Breast epithelium (tissue), 4 donors: Measurements from ENCODE around the gene HIPK2. TPM values are rescaled to one million over a fixed set of nuclear protein-coding genes. Genes with fewer than 3 reads are reported as not detected.
A peak's percentile ranks its signal among the peaks of the same experiment; 100 is the strongest.

Source experiments
- DNase-seq, 2 donors: peaks; one replicate each; pipeline ENCODE4 v3.0.0-alpha.2; 2019; ENCODE audit warnings: low spot score in 2 of 2
- H3K27ac ChIP-seq, 2 donors: fragments of 200-600 bp; sonication (generic) in 1 of 2; one replicate each; pipeline ENCODE4 v1.5.1; 2016 to 2019; ENCODE audit warnings: mild to moderate bottlenecking in 1 of 2
- H3K27me3 ChIP-seq, 2 donors: fragments of 200-600 bp; sonication (generic) in 1 of 2; one replicate each; pipeline versions ENCODE4 v1.5.1 to v1.6.0; 2017 to 2019; ENCODE audit warnings: control low read depth in 1 of 2, mild to moderate bottlenecking in 1 of 2
- H3K36me3 ChIP-seq: fragments of 200-600 bp; one replicate; pipeline ENCODE4 v1.5.1; 2019
- H3K4me1 ChIP-seq, 2 donors: fragments of 200-600 bp; sonication (generic); one replicate each; pipeline ENCODE4 v1.5.1; 2016 to 2019; ENCODE audit warnings: control low read depth in 1 of 2
- H3K4me3 ChIP-seq, 3 donors: fragments of 200-600 bp; sonication (generic); 1 replicate in 2 of 3; 2 replicates in 1 of 3; pipeline ENCODE4 v1.5.1; 2016 to 2019; ENCODE audit warnings: mild to moderate bottlenecking in 3 of 3, moderate library complexity in 2 of 3
- H3K9me3 ChIP-seq, 2 donors: fragments of 200-600 bp; sonication (generic) in 1 of 2; one replicate each; pipeline ENCODE4 v1.5.1; 2016 to 2019; ENCODE audit warnings: control low read depth in 1 of 2
- POLR2A ChIP-seq: fragments of 450-650 bp; IDR thresholded peaks from one replicate; pipeline ENCODE4 v1.6.1; 2016; ENCODE audit warnings: antibody characterized with exemption, mild to moderate bottlenecking, moderate library complexity
- POLR2AphosphoS5 ChIP-seq, 3 donors: sonication (generic); formaldehyde crosslinking; IDR thresholded peaks; one replicate each; pipeline ENCODE4 v1.6.1; 2017; ENCODE audit warnings: antibody characterized with exemption in 3 of 3
- intact Hi-C: fragments of 100-400 bp; cut with DNase I; formaldehyde crosslinking; loops from one replicate; pipeline ENCODE4 v1.15.1; 2023; ENCODE audit warnings: low total_unique reads
- total RNA-seq, 3 donors: library from RNA; depleted of rRNA; stranded (reverse); fragments of >200 nt; gene quantifications; one replicate each; pipeline ENCODE4 v1.1.0, GENCODE V29; 2016
- TF ChIP-seq, protein P1 (sequence below), 3 donors: fragments of 450-650 bp; IDR thresholded peaks; one replicate each; pipeline ENCODE4 v1.5.1; 2016 to 2017; ENCODE audit warnings: antibody characterized with exemption in 3 of 3, mild to moderate bottlenecking in 3 of 3, moderate library complexity in 3 of 3

Gene HIPK2
- total RNA-seq, 3 donors from 2014 or later = 26.4 to 31.8 (median 31.1) TPM

DNA sequence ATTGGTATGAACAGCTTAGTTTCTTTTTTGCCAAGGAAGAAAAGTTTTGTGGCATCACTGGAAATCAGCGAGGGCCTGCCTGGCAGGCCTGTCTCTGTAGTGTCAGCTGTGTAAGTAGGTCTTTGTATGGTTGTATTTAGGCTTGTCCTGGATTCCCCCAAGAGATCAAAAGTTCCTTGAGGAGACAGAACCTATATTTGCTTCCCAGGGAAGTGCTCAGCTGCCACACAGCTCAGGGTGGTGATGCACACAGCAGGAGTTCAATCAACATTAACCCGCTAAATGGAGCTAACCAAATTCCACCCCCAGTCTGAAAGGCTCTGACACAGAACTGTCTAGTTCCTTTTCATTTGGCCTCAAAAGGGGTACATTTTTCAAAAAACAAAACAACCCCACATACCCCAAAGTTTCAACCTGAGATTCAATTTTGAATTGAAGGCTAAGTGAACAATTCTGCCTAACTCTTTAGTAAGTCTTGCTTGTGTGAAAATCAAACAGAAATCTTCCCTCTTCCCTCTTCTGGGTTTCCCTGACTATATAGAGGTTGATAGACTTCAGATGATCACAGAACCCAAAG, 129.9 kb downstream of the HIPK2 start:
- Histone ChIP-seq H3K27me3 (no peaks in the 10 kb centered on the region), H3K4me3 (no peak overlapping the region), H3K4me1 (no peaks in the 10 kb centered on the region), H3K36me3 (no peaks in the 10 kb centered on the region), H3K9me3 (no peaks in the 10 kb centered on the region), H3K27ac (peak overlapping the region in 1 of 2 donors; percentile 78)
- TF ChIP-seq, protein P1, sequence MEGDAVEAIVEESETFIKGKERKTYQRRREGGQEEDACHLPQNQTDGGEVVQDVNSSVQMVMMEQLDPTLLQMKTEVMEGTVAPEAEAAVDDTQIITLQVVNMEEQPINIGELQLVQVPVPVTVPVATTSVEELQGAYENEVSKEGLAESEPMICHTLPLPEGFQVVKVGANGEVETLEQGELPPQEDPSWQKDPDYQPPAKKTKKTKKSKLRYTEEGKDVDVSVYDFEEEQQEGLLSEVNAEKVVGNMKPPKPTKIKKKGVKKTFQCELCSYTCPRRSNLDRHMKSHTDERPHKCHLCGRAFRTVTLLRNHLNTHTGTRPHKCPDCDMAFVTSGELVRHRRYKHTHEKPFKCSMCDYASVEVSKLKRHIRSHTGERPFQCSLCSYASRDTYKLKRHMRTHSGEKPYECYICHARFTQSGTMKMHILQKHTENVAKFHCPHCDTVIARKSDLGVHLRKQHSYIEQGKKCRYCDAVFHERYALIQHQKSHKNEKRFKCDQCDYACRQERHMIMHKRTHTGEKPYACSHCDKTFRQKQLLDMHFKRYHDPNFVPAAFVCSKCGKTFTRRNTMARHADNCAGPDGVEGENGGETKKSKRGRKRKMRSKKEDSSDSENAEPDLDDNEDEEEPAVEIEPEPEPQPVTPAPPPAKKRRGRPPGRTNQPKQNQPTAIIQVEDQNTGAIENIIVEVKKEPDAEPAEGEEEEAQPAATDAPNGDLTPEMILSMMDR (IDR thresholded peaks at IDR 0.05) = no peak
- no peak for TF ChIP-seq POLR2A
- no peak for TF ChIP-seq POLR2AphosphoS5 (IDR thresholded peaks at IDR 0.05)
- intact Hi-C loops = no loop called here
- DNase-seq = no peak

DNA sequence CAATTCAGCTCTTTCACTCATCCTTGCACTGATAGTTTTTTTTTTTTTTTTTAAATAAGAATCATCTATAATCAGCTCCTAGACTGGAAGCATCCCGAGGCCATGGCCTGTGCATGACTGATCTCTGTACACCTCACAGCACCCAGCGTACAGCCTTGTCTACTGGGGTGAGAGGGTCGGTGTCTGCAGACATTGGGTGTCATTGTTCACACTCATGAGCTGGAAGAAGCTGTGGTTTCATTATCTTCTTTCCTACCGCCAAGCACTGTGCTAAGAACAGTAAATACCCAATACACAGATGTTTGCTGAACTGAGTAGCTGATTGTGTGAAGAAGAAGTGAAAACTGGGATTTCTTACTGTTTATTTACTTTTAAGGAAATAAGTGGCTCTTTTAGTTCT, 130.7 kb downstream of the HIPK2 start:
- Histone ChIP-seq H3K27me3 (no peaks in the 10 kb centered on the region), H3K27ac (no peak overlapping the region), H3K9me3 (no peaks in the 10 kb centered on the region), H3K4me1 (no peaks in the 10 kb centered on the region), H3K36me3 (no peaks in the 10 kb centered on the region), H3K4me3 (no peak overlapping the region)
- intact Hi-C loops = no loop called here
- TF ChIP-seq, protein P1 (IDR thresholded peaks at IDR 0.05) = no peak
- TF ChIP-seq POLR2A (no peak), POLR2AphosphoS5 (IDR thresholded peaks at IDR 0.05) (no peak)
- no peak for DNase-seq

DNA sequence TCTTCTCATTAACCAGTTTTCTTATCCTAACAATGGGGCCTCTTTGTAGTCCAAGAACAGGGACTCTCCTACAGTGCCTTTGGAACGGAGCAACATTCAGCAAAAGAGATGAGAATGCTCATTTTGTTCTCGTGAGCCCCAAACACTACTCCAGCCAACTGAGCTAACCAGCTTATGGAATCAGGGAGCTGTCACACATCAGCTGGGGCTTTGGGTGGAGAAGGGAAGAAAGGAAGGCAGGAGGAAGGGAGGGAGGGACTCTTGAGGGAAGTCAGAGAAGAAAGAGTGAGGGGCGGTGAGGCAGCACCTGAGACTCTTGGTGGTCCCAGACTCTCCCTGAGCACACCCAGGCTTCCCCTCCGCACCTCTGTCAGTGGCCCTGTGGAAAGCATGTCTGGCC, 131.2 kb downstream of the HIPK2 start:
- DNase-seq = no peak
- no peak for TF ChIP-seq POLR2A
- no peaks in the 10 kb centered on the region for H3K4me1 ChIP-seq
- no peak overlapping the region for H3K4me3 ChIP-seq
- no peak overlapping the region for H3K27ac ChIP-seq
- no peaks in the 10 kb centered on the region for H3K9me3 ChIP-seq
- intact Hi-C loops = no loop called here
- H3K36me3 ChIP-seq = no peaks in the 10 kb centered on the region
- no peaks in the 10 kb centered on the region for H3K27me3 ChIP-seq

DNA sequence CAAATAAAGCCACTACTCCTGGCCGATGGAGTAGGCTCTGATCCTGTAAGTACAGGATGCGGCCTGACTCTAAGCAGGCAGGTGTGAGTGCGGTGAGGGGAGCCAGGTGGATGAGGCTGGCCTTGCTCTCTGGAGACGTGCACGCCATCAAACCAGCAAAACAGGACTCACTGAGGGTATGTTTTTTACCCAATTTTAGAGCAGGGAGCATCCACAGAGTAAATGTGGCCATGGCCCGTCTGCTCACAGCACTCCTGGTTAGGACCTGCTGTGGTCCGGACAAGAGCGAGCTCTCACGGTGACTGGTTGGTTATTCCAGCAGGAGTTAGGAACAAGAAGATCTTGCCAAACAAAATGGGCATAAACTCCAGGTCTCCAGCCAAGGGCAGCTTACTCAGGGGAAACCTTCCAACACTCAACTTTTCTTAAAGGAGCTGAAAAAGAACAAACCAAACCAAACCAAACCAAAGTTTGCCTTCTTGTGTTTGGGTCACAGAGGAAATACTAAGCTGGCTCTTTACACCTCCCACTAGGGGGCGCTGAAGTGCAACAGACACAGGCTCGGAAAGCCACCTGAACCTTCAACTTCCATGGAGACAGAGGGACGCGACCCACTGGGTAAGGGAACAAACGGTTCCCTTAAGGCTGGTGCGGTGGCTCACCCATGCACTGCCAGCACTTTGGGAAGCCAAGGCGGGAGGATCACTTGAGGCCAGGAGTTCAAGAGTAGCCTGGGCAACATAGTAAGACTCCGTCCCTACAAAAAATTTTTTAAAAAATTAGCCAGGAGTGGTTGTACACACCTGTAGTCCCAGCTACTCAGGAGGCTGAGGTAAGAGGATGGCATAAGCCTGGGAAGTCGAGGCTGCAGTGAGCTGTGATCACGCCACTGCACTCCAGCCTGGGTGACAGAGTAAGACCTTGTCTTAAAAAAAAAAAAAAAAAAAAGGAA, 131.9 kb downstream of the HIPK2 start:
- intact Hi-C loops = no loop called here
- peak; percentile 68 to 84 for DNase-seq
- Histone ChIP-seq H3K9me3 (no peaks in the 10 kb centered on the region), H3K4me3 (no peak overlapping the region), H3K36me3 (no peaks in the 10 kb centered on the region), H3K27ac (no peak overlapping the region), H3K4me1 (no peaks in the 10 kb centered on the region), H3K27me3 (no peaks in the 10 kb centered on the region)
- TF ChIP-seq, protein P1 (IDR thresholded peaks at IDR 0.05) = peak; percentile 89 to 91 (median 90)
- TF ChIP-seq POLR2A (no peak), POLR2AphosphoS5 (IDR thresholded peaks at IDR 0.05) (peak in 1 of 3 donors; percentile 25)

DNA sequence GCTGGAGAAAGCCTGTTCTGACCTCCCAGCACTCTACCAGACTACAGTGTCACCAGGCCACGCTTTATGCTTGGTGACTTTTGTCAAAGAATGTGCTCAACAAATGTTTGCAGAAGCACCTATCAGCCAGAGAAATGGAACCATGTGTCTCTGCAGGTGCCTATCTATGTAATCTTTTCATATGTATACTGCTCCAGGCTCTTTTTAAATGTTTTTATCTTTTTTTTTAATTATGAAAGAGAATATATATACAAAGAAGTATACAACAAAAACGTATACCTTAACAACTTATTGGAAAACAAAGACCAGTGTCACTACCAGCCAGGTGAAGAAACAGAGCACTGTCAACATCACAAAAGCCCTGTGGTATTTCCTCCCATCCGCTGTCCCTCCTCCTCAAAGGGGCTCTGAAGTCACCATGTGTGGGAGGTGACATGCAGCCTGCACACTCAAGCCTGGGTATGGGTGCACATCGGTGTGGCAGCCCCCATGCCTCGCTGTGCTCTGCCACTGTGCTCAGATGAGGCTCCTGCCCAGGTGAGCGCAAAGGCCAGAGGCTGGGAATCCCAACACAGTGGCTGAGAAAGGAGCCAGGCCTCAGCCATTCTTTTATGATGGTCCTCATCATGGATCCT, 133.7 kb downstream of the HIPK2 start:
- no peak overlapping the region for H3K4me3 ChIP-seq
- H3K27me3 ChIP-seq = no peaks in the 10 kb centered on the region
- intact Hi-C loops = loop anchor here (1.0 kb wide), 1 partner anchor 359 kb away; no protein-coding TSS in a partner anchor
- H3K27ac ChIP-seq = no peak overlapping the region
- H3K4me1 ChIP-seq = no peaks in the 10 kb centered on the region
- DNase-seq = no peak
- H3K36me3 ChIP-seq = no peaks in the 10 kb centered on the region
- H3K9me3 ChIP-seq = no peaks in the 10 kb centered on the region
- TF ChIP-seq POLR2A (no peak), POLR2AphosphoS5 (IDR thresholded peaks at IDR 0.05) (no peak)
- TF ChIP-seq, protein P1 (IDR thresholded peaks at IDR 0.05) = no peak
